Measurements from ENCODE around the gene MARK2.
A peak's percentile ranks its signal among the peaks of the same experiment; 100 is the strongest.

Gene MARK2

DNA sequence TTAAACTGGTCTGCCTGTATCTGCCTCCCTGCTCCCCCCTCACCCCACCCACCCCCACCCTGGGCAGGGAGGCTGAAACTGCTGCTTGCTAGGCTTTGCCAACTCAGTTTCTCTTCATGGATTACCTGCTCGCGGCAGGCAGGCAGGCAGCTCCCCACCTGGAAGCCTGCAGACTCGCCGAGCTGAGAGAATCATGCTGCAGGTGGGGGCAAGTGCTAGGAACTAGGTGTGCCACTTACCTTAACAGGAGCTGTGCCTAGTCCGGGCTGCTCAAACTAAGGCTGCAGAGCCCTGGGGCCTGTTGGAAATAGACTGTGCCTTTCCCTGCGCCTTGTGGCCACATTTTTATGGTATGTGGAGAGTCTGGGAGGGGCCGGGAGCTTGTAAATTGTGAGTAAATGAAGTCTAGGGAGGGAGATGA lies 30.3 kb downstream of the MARK2 start:
- TF ChIP-seq, protein P1, sequence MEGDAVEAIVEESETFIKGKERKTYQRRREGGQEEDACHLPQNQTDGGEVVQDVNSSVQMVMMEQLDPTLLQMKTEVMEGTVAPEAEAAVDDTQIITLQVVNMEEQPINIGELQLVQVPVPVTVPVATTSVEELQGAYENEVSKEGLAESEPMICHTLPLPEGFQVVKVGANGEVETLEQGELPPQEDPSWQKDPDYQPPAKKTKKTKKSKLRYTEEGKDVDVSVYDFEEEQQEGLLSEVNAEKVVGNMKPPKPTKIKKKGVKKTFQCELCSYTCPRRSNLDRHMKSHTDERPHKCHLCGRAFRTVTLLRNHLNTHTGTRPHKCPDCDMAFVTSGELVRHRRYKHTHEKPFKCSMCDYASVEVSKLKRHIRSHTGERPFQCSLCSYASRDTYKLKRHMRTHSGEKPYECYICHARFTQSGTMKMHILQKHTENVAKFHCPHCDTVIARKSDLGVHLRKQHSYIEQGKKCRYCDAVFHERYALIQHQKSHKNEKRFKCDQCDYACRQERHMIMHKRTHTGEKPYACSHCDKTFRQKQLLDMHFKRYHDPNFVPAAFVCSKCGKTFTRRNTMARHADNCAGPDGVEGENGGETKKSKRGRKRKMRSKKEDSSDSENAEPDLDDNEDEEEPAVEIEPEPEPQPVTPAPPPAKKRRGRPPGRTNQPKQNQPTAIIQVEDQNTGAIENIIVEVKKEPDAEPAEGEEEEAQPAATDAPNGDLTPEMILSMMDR (IDR thresholded peaks at IDR 0.05; ENCODE audit: low read depth, low read length), result no peak
- Histone ChIP-seq H3K4me3 (ENCODE audit: low read depth, low read length) (no peak overlapping the region), H3K36me3 (peaks cover 4% of the 10 kb centered on the region; the same call in 1 of the 2 replicates), H3K9me3 (ENCODE audit: severe bottlenecking) (no peaks in the 10 kb centered on the region), H3K27ac (no peak overlapping the region), H3K27me3 (ENCODE audit: insufficient read depth, low read depth, severe bottlenecking) (no peaks in the 10 kb centered on the region)
- no peak for DNase-seq

DNA sequence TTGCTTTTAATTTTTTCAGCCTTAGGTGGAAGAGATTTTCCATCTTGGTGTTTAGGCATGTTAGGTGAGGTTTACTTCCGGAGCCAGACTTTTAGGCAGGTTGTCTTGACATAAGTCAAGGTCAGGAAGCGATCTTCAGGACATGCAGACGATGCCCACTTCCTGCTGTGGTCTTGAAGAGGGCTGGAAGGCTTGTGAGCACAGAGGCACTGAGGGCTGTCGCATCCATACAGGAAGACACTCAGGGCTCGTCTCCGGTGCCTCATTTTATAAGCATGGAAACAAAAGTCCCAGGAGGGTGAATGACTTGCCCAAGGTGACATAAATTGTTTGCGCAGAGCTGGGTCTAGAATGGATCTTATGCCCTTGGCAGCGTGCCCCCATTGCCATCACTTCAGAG lies 30.8 kb downstream of the MARK2 start:
- TF ChIP-seq, protein P1 (IDR thresholded peaks at IDR 0.05; ENCODE audit: low read depth, low read length), result no peak
- DNase-seq, result no peak
- Histone ChIP-seq H3K27ac (no peak overlapping the region), H3K4me3 (ENCODE audit: low read depth, low read length) (no peak overlapping the region), H3K36me3 (peaks cover 4% of the 10 kb centered on the region; the same call in 1 of the 2 replicates), H3K27me3 (ENCODE audit: insufficient read depth, low read depth, severe bottlenecking) (no peaks in the 10 kb centered on the region), H3K9me3 (ENCODE audit: severe bottlenecking) (no peaks in the 10 kb centered on the region)

DNA sequence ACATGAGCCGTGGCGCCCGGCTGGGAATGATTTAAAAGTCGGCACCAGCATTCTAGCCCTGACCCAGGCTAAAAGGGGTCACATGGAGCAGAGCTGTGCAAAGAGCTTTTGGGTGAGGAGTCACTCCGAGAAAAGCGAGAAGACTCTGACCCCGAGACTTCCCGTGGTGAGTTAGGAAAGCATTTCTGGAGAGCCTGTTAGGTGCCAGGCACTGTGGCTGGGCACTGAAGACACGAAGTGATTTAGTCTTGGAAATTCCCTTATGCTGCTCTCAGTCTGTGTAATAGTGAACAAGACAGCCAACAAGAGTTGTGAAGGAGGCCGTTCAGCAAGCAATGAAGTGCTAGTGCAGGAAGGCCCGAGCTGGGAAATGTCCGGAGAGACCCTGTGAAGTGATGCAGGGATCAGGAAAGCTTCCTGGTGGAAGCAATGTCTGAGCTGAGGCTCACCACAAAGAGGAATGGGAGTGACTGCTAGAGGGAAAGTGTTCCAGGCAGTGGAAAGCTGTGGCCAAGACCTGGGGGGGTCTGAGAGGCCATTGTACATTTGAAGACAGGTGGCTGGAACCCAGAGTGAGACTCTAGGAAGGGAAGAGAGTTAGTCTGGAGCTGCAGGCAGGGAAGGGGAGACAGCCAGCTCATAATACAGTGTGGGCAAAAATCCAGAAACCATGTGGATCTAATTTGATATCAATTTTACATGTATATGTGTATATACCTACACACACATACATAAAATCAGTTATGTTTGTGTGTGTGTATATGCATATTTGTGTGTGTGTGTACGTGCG lies 31.6 kb downstream of the MARK2 start:
- Histone ChIP-seq H3K4me3 (ENCODE audit: low read depth, low read length) (no peak overlapping the region), H3K9me3 (ENCODE audit: severe bottlenecking) (no peaks in the 10 kb centered on the region), H3K27ac (no peak overlapping the region), H3K36me3 (peaks cover 5% of the 10 kb centered on the region), H3K27me3 (ENCODE audit: insufficient read depth, low read depth, severe bottlenecking) (no peaks in the 10 kb centered on the region)
- no peak for DNase-seq
- TF ChIP-seq, protein P1 (IDR thresholded peaks at IDR 0.05; ENCODE audit: low read depth, low read length), result no peak

DNA sequence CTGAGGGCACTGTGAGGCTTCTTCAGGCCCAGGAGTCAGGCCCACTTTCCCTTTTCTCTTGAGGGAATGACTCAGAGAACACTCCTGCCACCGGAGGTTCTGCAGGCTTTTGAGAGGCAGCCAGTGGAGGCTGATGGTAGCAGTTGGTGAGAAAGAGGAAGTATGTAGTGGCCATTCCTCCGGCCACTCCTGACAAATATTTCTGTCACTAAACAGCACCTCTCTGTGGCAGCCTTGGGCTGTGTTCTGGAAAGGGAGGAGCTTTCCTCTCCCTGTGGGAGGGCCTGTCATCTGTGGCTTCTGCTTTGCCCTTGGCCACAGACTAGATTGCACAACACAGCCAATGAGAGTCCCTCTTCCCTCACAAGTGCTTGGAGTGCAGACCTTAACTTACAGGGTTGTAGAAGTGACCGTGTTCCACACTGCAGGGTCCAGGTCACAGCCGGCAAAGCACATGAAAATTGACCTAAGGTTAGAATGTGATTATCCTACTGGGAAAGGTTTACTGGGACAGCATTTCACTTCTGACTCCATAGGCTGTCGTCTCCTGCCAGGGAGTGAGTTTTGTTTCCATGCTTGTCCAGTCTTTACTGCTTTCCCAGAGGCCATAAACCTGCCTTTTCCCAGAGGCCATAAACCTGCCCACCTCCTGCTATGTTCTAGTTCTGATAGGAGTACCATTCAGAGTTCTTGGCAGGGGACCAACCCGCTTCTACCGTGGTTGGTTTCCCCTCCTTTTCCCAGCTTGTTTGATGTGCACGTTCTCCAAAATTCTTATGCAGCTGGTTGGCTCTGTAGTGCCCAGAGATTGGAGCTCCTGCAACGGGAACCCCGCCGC lies 33.3 kb downstream of the MARK2 start:
- Histone ChIP-seq H3K27ac (no peak overlapping the region), H3K4me3 (ENCODE audit: low read depth, low read length) (no peak overlapping the region), H3K9me3 (ENCODE audit: severe bottlenecking) (no peaks in the 10 kb centered on the region), H3K36me3 (peaks cover 10% of the 10 kb centered on the region), H3K27me3 (ENCODE audit: insufficient read depth, low read depth, severe bottlenecking) (no peaks in the 10 kb centered on the region)
- TF ChIP-seq, protein P1 (IDR thresholded peaks at IDR 0.05; ENCODE audit: low read depth, low read length), result peak; percentile 56
- peak; percentile 63 for DNase-seq

DNA sequence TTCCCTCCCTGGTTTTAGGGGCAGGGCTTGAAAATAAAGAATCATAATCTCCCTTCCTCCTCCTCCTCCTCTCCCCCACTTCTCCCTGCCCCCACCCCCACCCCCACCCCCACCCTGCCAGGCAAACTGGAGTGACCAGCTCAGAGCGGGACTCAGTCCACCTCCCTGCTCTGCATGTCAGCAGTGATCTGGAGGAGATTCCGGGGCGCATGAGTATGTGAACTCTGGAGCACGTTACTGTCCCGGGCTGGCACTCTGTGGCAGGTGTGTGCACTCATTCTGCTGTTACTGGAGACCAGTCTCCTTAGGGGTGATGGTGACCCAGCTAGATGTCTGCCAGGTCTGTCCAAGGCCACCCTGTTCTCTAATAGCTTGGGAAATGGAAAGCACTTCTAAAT lies 33.9 kb downstream of the MARK2 start:
- no peak for DNase-seq
- H3K36me3 ChIP-seq, result peaks cover 10% of the 10 kb centered on the region
- H3K27me3 ChIP-seq (ENCODE audit: insufficient read depth, low read depth, severe bottlenecking), result no peaks in the 10 kb centered on the region
- no peak overlapping the region for H3K27ac ChIP-seq
- TF ChIP-seq, protein P1 (IDR thresholded peaks at IDR 0.05; ENCODE audit: low read depth, low read length), result no peak
- H3K9me3 ChIP-seq (ENCODE audit: severe bottlenecking), result no peaks in the 10 kb centered on the region
- H3K4me3 ChIP-seq (ENCODE audit: low read depth, low read length), result no peak overlapping the region
